Middle frontal gyrus (tissue), 1 donor: ENCODE results near the gene MBTPS2.

Experiments
- DNase-seq: peaks from one replicate; pipeline ENCODE4 v3.0.0-alpha.2; 2015; ENCODE audit warnings: low spot score; ENCODE audit errors: extremely low spot score

MBTPS2 gene

DNA sequence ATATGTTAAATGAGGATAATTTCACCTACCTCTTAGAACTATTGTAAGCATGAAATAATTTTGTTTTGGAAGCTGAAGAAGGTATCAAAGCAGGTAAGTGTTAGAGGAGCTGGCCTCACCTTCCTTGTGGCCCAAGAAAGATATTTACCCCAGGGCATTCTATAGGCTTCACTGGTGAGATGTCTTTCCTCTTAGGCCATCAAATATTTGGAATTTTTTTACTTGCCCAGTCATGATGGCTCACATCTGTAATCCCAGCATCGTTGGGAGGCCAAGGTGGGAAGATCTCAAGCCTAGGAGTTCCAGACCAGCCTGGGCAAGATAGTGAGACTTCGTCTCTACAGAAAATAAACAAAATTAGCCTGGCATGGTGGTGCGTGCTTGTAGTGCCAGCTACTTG lies 95.0 kb downstream of the MBTPS2 start:
- no peak for DNase-seq
